Duodenal mucosa (tissue), 2 donors: Measurements from ENCODE around the gene CERS6.

Experiments
- H3K27ac ChIP-seq: one replicate; pipeline ENCODE4 v1.7.0; 2013; ENCODE audit warnings: low read depth, low read length
- H3K27me3 ChIP-seq, 2 donors: one replicate each; pipeline ENCODE4 v1.7.0; 2013; ENCODE audit warnings: low read length in 2 of 2, control low read depth in 1 of 2; ENCODE audit not compliant: insufficient read depth in 2 of 2, control insufficient read depth in 1 of 2
- H3K36me3 ChIP-seq, 2 donors: one replicate each; pipeline ENCODE4 v1.7.0; 2013; ENCODE audit warnings: low read length in 2 of 2, control low read depth in 1 of 2; ENCODE audit not compliant: insufficient read depth in 2 of 2, control insufficient read depth in 1 of 2
- H3K4me1 ChIP-seq, 2 donors: one replicate each; pipeline ENCODE4 v1.7.0; 2013; ENCODE audit warnings: low read length in 2 of 2, control low read depth in 1 of 2; ENCODE audit not compliant: insufficient read depth in 2 of 2, control insufficient read depth in 1 of 2
- H3K4me3 ChIP-seq, 2 donors: one replicate each; pipeline ENCODE4 v1.7.0; 2013; ENCODE audit warnings: low read length in 2 of 2, low read depth in 1 of 2
- H3K9ac ChIP-seq, 2 donors: one replicate each; pipeline ENCODE4 v1.7.0; 2013; ENCODE audit warnings: low read length in 2 of 2, low read depth in 1 of 2
- H3K9me3 ChIP-seq, 2 donors: one replicate each; pipeline ENCODE4 v1.7.0; 2013; ENCODE audit warnings: low read length in 2 of 2, control low read depth in 1 of 2; ENCODE audit not compliant: control insufficient read depth in 1 of 2

The CERS6 gene

DNA sequence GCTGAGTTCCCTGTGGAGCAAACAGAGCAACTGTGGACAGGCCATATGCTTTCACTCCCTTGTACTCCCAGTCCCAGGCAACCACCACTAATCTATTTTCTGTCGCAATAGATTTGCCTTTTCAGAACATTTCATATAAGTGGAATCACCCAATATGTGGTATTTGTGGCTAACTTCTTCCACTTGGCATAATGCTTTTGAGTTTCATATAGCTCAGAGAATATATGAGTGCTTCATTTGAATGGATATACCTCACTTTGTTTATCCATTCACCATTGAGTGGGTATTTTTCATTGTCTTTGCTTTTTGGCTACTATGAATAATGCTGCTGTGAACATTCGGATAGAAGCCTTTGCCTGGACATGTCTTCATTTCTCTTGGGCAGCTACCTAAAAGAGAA is 151.9 kb downstream of the CERS6 start:
- no peak overlapping the region for H3K27ac ChIP-seq
- peaks cover 6 to 15% of the 10 kb centered on the region in 2 donors for H3K4me1 ChIP-seq
- H3K9me3 ChIP-seq: peaks cover 9 to 13% of the 10 kb centered on the region in 2 donors
- H3K36me3 ChIP-seq: peaks cover 0 to 8% of the 10 kb centered on the region in 2 donors
- H3K9ac ChIP-seq: no peak overlapping the region
- no peaks in the 10 kb centered on the region for H3K27me3 ChIP-seq
- no peak overlapping the region for H3K4me3 ChIP-seq

DNA sequence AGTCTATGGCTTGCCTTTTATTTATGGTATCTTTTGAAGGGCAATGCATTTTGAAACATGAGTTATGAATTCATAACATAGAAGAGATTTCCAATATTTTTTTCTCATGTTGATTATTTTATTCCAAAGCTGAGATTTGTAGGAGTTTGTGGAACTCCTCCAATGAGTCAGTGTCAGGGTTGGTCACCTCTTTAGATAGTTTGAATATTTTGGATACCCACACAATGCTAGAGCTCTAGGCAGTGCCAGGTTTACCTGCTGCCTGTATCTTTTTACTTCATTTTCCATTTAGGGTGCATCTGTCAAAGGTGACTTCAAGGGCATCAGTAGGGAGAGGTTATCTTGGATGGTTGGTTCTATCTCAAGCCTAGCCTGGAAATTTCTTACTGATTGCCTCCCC is 152.7 kb downstream of the CERS6 start:
- Histone ChIP-seq H3K4me1 (peaks cover 6 to 17% of the 10 kb centered on the region in 2 donors), H3K27ac (no peak overlapping the region), H3K9me3 (peaks cover 9 to 13% of the 10 kb centered on the region in 2 donors), H3K27me3 (no peaks in the 10 kb centered on the region), H3K9ac (no peak overlapping the region), H3K4me3 (no peak overlapping the region), H3K36me3 (peaks cover 0 to 8% of the 10 kb centered on the region in 2 donors)

DNA sequence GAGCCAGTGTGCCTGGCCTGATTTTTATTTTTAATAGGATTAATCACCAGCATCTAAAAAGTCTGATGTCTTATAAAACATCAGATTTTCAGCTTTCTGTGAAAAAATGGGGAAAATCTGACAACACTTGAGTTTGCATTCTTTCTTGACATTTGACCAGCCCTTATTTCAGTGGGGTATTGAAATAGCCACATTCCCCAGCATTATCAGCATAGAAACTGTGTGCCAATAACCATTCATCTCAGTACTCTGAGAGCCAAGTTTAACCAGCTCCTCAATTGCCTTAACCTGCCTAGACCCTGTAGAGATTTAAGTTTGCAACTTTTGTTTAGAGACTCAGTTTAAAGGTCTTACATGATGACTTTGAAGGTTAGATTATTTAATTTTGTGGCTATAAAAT is 155.0 kb downstream of the CERS6 start:
- Histone ChIP-seq H3K27ac (no peak overlapping the region), H3K9me3 (peaks cover 0 to 2% of the 10 kb centered on the region in 2 donors), H3K4me3 (no peak overlapping the region), H3K27me3 (no peaks in the 10 kb centered on the region), H3K4me1 (peaks cover 6 to 17% of the 10 kb centered on the region in 2 donors), H3K9ac (no peak overlapping the region), H3K36me3 (no peaks in the 10 kb centered on the region)

DNA sequence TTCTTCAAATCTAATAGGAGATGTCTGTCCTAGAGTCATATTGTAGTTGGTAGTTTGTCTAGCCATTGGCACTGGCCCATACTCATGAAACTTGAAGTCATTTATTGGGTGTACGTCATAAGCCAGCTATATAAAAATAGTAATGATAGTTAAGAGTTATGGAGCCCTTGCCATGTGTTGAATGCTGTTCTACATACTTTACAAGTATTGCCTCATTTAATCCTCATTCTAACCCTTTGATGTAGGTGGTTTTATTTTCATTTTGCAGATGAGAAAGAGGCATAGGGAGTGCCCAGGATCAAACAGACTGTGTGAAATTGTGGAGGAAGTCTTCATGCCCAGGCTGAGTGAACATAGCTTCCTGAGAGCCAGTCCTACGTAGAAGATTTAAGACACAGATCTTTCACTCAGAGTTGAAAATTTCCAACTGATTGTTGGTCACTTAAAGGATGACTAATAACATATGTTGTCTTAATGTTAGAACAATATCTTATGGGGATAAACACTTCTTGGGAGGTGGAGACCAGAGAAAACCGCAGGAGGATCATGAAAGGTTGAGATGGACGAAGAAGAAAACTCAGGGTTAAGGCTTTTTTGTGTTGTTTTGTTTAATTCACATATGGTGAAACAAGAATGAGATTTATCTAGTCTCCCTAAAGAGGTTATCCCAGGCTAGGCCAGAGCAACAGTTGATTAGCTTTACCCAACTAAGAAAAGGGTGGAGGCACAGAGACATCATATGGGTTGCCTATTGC is 156.0 kb downstream of the CERS6 start:
- no peaks in the 10 kb centered on the region for H3K9me3 ChIP-seq
- H3K4me1 ChIP-seq: peaks cover 6 to 17% of the 10 kb centered on the region in 2 donors
- H3K36me3 ChIP-seq: no peaks in the 10 kb centered on the region
- H3K9ac ChIP-seq: no peak overlapping the region
- H3K27me3 ChIP-seq: no peaks in the 10 kb centered on the region
- no peak overlapping the region for H3K27ac ChIP-seq
- no peak overlapping the region for H3K4me3 ChIP-seq

DNA sequence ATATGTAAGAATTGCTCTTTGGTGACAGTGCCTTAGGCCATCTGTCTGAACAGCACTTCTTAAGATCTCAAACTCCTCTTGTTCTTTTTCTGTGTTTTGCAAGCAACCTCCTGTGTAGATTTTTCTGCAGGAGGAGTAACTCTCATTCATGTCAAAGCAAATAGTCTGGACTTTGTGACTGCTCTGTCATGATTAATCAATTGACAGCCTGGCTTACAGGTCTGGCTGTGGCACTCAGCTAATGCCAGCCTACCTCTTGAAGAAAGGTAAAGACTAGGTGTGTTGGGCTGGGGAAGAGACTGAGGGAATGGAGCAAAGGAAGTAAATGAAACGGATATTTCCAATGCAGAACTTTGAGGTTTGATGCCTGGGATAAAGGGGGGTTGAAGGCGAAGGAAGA is 156.6 kb downstream of the CERS6 start:
- Histone ChIP-seq H3K9me3 (no peaks in the 10 kb centered on the region), H3K4me1 (peaks cover 6 to 17% of the 10 kb centered on the region in 2 donors), H3K27ac (no peak overlapping the region), H3K4me3 (no peak overlapping the region), H3K9ac (no peak overlapping the region), H3K27me3 (no peaks in the 10 kb centered on the region), H3K36me3 (no peaks in the 10 kb centered on the region)

DNA sequence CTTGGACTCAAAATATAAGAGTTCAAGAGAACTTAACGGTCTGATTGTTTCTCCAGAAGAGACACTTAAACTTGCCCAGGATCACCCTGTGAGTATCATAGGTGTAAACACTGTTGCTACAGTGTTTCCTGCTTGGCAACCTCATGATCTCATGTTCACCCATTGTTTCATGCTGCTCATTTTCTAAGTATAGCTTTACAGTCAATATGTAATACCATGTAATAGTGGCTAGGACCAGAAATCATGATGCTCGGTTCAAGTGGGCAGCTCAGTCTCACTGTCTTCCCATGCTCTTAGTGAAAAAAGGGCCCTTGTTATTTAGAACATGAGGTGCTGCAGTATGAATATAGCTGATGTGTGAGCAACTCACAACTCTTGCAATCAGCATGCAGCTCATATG is 157.5 kb downstream of the CERS6 start:
- no peak overlapping the region for H3K9ac ChIP-seq
- H3K4me1 ChIP-seq: peaks cover 6 to 17% of the 10 kb centered on the region in 2 donors
- H3K4me3 ChIP-seq: no peak overlapping the region
- H3K36me3 ChIP-seq: no peaks in the 10 kb centered on the region
- H3K27me3 ChIP-seq: no peaks in the 10 kb centered on the region
- H3K9me3 ChIP-seq: no peaks in the 10 kb centered on the region
- H3K27ac ChIP-seq: no peak overlapping the region

DNA sequence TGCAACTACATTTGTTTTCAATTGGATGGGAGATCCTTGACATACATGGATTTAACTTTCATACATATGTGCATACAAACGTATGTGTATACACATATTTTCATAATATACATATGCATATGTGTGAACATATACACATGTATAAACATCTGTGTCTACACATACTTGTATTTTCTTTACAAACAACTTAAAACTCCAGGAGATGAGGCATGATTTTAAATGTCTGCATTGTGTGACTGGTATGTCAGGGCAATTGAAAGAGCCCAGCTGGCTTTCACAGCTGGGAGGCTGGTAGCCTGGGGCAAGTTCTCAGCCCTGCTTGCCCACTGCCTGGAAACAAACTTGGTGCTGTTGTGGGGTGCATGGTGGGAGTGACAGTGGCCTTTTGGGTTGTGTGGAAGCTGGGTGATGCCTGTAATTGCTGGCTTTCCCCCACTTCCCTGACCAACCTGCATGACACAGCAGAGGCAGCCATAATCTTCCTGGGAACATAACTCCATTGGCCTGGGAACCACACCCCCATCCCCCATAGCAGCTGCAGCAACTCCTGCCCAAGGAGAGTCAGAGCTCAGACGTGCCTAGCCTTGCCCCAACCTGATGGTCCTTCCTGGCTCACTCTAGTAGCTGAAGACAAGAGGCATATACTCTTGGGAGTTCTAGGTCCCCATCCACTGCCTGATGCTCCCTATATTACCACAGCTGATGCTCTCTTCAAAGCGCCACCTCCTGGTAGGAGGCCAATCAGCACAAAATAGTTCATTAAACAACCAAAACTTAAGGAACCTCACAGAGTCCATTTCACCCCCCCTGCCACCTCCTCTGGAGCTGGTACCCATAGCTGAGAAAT is 158.3 kb downstream of the CERS6 start:
- no peaks in the 10 kb centered on the region for H3K9me3 ChIP-seq
- no peak overlapping the region for H3K9ac ChIP-seq
- H3K27ac ChIP-seq: no peak overlapping the region
- H3K27me3 ChIP-seq: no peaks in the 10 kb centered on the region
- no peaks in the 10 kb centered on the region for H3K36me3 ChIP-seq
- H3K4me1 ChIP-seq: peaks cover 6 to 17% of the 10 kb centered on the region in 2 donors
- no peak overlapping the region for H3K4me3 ChIP-seq

DNA sequence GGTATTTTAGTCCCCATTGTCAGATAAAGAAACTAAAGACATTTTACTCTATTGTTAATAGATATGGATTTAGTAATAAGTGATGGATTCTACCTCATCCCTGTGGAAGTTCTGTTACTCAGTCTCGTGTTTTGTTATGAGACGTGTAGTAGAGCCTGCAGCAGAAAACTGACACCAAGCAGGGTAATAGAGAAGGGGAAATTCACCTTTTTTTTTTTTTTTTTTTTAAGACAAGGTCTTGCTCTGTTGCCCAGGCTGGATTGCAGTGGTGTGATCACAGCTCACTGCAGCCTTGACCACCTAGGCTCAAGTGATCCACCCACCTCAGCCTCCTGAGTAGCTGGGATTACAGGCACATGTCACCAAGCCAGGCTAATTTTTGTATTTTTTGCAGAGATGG is 164.5 kb downstream of the CERS6 start:
- Histone ChIP-seq H3K9ac (no peak overlapping the region), H3K4me3 (no peak overlapping the region), H3K4me1 (peaks cover 3% of the 10 kb centered on the region in 2 donors), H3K36me3 (no peaks in the 10 kb centered on the region), H3K9me3 (no peaks in the 10 kb centered on the region), H3K27me3 (no peaks in the 10 kb centered on the region), H3K27ac (no peak overlapping the region)

DNA sequence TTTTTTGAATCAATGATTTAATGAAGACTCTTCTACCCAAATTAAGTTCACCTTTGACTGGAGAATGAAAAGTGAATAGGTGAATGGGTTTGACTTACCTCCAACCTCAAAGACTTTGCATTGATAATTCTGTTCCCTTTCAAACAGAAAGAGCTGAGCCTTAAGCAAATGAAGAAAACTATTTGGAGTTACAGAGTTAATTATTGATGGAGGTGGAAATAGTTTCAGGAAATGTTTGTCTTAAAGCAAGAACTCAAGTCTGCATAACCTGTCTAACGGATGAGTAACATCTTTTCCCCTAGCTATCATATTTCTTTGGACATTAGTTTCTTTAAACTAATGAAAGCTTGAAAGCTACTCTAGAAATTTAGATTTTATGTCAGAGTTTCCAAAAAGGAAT is 166.5 kb downstream of the CERS6 start:
- H3K9me3 ChIP-seq: no peaks in the 10 kb centered on the region
- H3K9ac ChIP-seq: no peak overlapping the region
- H3K4me3 ChIP-seq: no peak overlapping the region
- H3K27ac ChIP-seq: no peak overlapping the region
- peaks cover 9 to 18% of the 10 kb centered on the region in 2 donors for H3K4me1 ChIP-seq
- H3K27me3 ChIP-seq: no peaks in the 10 kb centered on the region
- H3K36me3 ChIP-seq: no peaks in the 10 kb centered on the region

DNA sequence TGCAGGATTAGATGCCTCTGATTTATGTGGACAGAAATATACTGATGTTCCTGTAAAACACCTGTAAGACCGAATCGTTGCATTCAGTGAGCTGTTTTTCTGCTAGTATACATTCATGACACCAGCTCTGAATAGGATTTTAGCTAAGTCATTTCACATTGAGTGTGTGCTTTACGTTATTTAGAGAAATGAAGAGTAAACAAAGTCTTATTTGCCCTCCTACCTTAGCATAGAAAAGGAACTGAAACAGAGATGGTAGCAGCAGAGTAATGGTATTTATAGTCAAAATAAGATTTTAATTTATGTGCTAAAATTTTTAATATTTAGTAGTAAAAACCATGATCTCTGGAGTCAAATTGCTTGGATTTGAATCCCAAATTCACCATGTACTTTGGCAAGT is 168.0 kb downstream of the CERS6 start:
- H3K27me3 ChIP-seq: no peaks in the 10 kb centered on the region
- no peak overlapping the region for H3K9ac ChIP-seq
- no peak overlapping the region for H3K27ac ChIP-seq
- no peak overlapping the region for H3K4me3 ChIP-seq
- peaks cover 14 to 29% of the 10 kb centered on the region in 2 donors for H3K4me1 ChIP-seq
- no peaks in the 10 kb centered on the region for H3K9me3 ChIP-seq
- H3K36me3 ChIP-seq: no peaks in the 10 kb centered on the region
